ENCODE data around the gene IL10RB. TPM values are rescaled to one million over a fixed set of nuclear protein-coding genes. Genes with fewer than 3 reads are reported as not detected.

IL10RB gene
- total RNA-seq, 1 donor from 2014 or later: 31.7 TPM

DNA sequence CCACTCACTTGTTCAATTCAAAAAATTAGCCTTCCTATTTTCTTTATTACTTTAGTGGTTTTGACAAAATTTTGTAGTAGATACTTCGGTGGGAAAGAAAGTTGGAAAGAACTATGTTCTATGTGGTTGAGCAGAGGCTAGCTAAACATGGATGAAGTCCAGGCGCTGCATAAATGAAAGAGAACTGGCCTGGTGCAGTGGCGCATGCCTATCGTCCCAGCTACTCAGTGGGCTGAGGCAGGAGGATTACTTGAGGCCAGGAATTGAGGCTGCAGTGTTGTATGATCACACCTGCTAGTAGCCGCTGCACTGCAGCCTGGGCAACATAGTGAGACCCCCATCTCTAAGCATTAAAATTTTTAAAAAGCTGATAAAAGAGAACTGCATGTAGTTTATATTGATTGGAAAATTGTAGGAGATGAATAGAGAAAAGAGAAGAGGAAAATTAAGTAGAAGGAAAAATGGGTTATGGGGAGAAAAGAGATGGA lies 79.6 kb downstream of the IL10RB start:
- intact Hi-C loops (cut with DNase I): no loop called here
- no peaks in the 10 kb centered on the region for H3K27me3 ChIP-seq
- DNase-seq (ENCODE audit: extremely low spot score in 2 of 2): no peak
- no peaks in the 10 kb centered on the region for H3K4me1 ChIP-seq
- no peak overlapping the region for H3K27ac ChIP-seq
- H3K4me3 ChIP-seq: no peak overlapping the region
- H3K36me3 ChIP-seq: peaks cover 0 to 56% of the 10 kb centered on the region in 2 donors
- no peaks in the 10 kb centered on the region for H3K9me3 ChIP-seq
- TF ChIP-seq POLR2A (IDR thresholded peaks at IDR 0.05) (no peak), POLR2AphosphoS5 (IDR thresholded peaks at IDR 0.05; ENCODE audit: insufficient read depth in 1 of 2, low read depth in 1 of 2) (no peak)
- TF ChIP-seq, protein P1, sequence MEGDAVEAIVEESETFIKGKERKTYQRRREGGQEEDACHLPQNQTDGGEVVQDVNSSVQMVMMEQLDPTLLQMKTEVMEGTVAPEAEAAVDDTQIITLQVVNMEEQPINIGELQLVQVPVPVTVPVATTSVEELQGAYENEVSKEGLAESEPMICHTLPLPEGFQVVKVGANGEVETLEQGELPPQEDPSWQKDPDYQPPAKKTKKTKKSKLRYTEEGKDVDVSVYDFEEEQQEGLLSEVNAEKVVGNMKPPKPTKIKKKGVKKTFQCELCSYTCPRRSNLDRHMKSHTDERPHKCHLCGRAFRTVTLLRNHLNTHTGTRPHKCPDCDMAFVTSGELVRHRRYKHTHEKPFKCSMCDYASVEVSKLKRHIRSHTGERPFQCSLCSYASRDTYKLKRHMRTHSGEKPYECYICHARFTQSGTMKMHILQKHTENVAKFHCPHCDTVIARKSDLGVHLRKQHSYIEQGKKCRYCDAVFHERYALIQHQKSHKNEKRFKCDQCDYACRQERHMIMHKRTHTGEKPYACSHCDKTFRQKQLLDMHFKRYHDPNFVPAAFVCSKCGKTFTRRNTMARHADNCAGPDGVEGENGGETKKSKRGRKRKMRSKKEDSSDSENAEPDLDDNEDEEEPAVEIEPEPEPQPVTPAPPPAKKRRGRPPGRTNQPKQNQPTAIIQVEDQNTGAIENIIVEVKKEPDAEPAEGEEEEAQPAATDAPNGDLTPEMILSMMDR (IDR thresholded peaks at IDR 0.05): no peak

Other genes starting within 250 kb of the IL10RB start
- not detected for gene OLIG2, start 240.4 kb upstream of the IL10RB start, total RNA-seq
- not detected for gene OLIG1, start 196.2 kb upstream of the IL10RB start, total RNA-seq
- 9.3 TPM for gene IFNAR2, start 36.4 kb upstream of the IL10RB start, total RNA-seq
- gene IFNAR1, start 58.6 kb downstream of the IL10RB start, total RNA-seq: 20.4 TPM
- gene IFNGR2, start 137.0 kb downstream of the IL10RB start, total RNA-seq: 89.6 TPM
- gene TMEM50B, start 213.6 kb downstream of the IL10RB start, total RNA-seq: 42.5 TPM
- 1.5 TPM for gene DNAJC28, start 225.3 kb downstream of the IL10RB start, total RNA-seq

All from vagina (tissue), 2 donors.